HG03108 (cell line): ENCODE data around the gene SKOR1.

Experiments
- ATAC-seq: cut with Tn5 transposase; IDR thresholded peaks from one replicate; pipeline ENCODE4 v1.9.1; 2021; ENCODE audit warnings: moderate library complexity; ENCODE audit not compliant: unreplicated experiment

SKOR1 gene

DNA sequence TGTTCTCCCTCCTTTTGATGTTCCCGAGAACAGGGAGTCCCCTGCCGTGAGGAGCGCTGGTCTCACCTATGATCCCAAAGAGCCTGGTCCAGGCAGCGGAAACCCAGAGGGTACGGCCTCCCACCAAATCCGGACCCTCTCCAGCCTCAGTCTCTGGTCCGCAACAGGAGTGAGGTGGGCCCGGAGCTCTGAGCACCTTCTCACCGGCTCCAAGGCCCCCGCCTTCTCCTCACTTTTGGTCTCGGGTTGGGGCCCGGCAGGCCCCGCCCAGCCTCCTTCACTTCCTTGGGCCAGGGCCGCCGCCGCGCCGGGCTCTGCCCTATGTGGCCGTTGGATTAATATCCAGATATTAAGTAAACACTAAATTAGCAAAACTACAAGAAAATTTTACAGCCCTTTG, 5.7 kb upstream of the SKOR1 start:
- ATAC-seq = no peak

DNA sequence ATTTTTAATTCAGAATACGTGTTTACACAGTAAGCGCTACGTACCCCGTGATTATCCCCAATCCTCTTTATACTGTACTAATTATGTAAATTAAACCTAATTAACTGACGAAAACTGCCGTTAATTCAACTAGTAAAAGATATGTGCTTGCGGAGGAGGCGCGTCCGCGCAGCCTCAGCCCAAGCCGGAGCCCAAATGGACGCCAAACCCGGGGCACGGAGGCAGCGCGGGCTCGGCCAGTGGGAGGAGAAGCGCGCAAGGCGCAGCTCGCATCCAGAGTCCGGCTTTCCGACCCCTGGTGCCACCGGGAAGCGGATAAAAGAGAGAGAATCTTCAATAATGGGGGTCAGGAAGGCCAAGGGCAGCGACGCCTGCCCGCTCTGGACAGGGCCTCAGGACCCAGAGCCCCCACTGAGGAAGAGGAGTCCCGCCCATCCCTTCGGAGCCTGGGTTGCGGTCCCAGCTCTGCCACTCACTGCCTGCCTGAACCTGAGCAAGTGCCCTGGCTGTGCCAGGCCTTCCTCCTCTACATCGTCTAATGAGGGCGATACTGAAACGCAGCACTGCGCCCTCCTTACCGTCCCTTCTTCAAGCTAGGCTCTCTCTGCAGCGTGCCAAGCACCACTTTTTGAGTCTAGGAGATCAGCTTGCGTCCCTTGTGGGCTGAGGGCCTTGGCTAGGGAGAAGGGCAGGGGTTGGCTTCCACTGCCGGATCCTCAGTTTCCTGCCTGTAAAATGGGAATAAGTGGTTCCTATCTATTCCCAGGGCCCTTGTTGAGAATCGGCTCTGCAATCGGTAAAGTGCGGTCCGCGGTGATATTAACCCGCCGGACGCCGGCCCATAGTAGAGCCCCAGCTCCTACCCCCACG, 5.0 kb upstream of the SKOR1 start:
- ATAC-seq = no peak

DNA sequence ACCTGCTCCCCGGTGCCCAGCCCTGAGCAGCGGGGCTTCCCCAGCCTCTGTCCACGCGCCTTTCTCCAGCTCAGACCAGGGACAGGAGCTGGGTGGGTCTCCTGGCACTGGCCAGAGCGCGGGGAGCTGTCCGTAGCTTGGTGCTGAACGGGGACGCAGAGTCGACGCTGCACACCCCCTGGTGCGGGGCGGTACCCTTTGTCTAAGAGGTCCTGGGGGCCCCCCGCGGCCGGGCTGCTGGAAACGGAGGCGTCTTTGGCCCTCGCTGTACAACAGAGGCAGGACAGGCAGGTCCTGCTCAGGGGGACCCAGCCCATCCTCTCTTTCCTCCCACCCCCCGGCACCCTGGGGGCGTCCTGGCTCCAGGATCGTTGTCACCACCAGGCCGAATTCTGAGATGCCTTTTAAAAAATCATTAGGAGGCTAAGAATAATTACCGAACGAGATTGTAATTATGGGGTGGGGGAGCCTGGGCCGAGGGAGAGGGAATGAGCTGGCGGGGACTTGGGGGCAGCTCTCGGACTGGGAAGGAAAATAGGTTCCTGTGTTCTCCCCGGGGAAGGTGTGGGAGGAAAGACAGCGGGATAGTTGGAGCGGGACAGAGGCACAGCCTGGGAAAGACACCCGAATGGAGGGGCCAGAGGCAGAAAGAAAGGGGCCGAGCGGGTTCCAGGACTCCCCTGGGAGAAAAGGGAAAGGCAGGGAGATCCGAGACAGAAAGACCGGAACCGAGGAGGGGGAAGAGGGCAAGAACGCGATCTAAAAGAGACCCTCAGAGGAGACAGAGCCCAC, 4.1 kb upstream of the SKOR1 start:
- no peak for ATAC-seq

DNA sequence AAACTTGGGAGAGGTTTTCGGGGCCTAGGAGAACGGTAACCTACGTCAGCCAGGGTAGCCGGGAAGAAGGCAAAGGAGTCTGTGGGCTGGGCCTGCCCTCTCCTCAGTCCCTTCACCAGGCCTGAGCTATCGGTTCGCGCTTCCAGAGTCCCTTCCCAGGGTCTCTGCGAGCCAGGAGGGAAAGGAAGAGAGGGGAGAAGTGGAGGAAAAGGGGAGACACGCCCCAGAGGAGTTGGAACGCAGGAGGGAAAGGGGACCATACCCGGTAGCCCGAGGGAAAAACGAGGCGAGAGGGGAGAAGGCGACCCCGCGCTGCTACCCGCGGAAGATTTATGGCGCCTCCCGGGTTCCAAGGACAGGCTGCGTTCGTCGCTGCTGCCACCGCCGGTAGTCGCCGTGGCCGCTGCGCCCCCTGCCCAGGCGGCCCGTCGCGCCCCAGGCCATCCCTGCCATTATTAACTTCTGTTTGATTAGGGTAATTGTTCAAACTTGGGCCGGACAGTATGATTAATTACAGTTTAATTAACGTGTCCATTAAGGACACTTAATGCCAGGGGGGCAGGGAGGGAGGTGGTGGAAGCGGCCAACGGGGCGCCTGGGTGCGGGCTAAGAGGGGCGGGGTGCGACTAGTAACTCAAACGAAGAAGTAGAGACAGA, 3.4 kb upstream of the SKOR1 start:
- ATAC-seq = no peak

DNA sequence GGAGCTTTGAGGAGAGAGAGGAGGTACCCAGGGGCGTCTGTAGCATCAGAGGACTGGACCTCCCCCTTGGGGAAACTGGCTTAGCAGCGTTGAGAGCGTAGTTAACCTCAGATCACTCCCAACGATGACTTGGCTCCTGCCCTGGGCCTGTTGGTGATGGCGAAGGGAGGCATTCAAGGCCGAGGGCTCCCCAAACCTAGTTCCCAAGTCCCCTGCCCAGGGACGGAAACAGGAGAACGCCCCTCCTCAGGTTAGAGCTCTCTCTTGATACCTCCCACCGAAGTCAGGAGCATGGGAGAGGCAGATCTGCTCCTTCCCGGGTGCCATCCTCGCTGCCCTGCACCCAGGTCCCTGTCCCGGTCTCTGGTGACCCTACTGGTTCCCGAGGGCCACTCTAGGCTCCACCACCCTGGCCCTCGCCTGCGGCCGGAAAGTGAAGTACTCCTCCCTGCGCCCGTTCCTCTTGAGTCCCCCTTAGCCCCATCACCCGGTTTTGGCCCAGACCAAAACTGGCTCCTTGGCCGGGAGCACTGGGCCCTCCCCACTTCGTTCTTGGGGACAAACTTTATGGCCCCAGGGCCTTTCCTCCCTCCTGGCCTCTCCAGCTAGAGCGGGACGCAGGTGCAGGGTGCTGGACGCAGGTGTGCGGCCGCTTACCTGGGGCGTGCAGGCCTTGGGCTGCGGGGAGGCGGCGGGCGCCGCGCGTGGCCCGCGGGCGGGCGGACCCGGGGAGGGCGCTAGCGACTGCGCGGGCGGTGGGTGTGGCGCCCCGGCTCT, 2.6 kb upstream of the SKOR1 start:
- ATAC-seq = no peak

DNA sequence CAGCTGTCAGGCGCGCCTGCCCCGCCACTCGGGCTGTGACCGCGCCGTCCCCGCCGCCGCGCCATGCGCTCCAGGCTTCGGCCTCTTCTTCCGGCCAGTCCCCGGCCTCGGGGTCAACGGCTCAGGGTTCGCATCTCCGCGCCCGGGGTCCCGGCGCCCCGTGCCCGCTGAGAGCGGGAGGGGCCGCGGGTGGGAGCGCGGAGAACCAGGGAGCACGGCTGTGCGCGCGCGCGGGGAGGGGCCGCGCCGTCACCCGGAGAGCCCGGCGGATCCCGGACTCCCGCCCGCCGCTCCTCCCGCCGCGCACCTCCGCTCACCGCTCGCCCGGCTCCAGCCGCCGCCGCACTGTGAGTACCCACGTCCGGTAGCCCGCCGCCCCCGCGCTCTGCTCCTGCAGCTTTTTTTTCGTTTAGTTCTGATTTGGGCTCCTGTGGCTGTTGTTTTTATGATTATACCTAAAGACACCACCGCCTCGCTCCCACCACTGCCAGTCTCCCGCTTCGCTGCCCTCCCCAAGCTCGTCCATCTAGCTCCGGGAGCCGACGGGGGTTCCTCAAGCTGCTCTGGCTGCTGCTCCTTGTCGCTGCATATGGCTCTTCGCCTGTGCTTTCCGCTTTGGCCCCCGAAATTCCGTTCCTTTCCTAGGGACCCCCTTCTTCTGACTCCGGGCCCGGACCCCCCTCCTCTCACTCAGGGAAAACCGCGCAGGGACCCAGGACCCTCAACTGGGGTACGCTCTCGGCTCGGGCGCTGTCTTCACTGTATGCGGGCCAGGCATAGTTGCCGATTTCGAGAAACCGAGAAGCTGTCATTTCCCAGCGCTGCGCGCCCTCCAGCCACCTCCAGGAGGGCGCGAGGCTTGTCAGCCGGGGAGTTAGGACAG, 1.8 kb upstream of the SKOR1 start:
- no peak for ATAC-seq

DNA sequence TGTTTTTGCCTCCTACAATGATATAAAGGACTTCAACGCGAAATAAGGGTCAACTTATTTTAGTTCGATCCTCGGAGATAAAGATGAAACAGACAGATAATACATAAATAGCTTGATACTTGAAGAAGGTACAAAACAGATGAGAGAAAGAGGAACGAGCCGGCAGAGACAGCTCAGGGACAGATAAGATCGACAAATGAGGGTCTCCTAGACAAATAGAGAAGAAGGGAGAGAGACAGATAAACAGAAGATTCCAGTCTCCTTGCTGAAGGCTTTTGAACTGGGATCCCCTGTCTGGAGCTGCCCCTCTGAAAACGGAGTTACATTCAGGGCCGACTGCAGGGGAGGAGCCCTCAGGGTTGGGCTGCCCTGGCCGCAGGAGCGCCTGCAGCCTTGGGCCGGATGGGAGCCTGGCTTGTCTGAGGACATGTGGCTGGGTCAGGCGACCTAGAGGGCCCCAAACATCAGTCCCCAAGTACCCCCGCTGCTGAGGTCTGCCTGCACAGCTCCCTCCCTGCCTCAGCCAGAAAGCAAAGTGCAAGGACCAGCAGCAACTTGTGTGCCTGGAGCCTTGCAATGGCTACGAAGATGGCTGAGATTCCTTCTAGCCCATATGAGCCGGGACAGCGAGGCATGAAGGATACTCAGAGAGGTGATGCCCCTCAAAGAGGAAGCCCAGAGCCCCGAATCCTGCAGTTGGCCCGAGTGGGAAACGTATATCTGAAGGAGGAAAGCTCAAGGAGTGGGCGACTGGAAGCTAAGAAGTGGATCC, 926 bp upstream of the SKOR1 start:
- ATAC-seq = no peak

DNA sequence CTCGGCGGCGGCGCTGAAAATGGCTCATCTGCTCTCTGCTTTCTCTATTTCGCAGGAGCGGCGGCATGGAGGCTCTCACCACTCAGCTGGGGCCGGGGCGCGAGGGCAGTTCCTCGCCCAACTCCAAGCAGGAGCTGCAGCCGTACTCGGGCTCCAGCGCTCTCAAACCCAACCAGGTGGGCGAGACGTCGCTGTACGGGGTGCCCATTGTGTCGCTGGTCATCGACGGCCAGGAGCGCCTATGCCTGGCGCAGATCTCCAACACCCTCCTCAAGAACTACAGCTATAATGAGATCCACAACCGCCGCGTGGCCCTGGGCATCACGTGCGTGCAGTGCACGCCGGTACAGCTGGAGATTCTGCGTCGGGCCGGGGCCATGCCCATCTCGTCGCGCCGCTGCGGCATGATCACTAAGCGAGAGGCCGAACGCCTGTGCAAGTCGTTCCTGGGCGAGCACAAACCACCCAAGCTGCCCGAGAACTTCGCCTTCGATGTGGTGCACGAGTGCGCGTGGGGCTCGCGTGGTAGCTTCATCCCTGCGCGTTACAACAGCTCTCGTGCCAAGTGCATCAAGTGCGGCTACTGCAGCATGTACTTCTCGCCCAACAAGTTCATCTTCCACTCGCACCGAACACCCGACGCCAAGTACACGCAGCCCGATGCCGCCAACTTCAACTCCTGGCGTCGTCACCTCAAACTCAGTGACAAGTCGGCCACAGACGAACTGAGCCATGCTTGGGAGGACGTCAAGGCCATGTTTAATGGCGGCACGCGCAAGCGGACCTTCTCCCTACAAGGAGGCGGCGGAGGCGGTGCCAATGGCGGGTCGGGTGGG, 790 bp downstream of the SKOR1 start:
- no peak for ATAC-seq

DNA sequence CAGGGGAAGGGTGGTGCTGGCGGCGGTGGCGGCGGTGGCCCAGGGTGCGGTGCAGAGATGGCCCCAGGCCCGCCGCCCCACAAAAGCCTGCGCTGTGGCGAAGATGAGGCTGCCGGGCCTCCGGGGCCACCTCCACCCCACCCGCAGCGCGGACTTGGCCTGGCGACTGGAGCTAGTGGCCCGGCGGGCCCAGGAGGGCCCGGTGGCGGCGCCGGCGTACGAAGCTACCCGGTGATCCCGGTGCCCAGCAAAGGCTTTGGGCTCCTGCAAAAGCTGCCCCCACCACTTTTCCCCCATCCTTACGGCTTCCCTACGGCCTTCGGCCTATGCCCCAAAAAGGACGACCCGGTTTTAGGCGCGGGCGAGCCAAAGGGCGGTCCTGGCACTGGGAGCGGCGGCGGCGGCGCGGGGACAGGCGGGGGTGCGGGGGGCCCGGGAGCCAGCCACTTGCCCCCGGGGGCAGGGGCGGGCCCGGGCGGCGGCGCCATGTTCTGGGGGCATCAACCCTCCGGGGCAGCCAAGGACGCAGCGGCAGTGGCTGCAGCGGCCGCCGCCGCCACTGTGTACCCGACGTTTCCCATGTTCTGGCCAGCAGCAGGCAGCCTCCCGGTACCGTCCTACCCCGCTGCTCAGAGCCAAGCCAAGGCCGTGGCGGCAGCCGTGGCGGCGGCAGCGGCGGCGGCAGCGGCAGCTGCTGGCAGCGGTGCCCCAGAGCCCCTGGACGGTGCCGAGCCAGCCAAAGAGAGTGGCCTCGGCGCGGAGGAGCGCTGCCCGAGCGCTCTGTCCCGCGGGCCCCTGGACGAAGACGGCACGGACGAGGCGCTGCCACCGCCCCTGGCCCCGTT, 1.6 kb downstream of the SKOR1 start:
- ATAC-seq = no peak

DNA sequence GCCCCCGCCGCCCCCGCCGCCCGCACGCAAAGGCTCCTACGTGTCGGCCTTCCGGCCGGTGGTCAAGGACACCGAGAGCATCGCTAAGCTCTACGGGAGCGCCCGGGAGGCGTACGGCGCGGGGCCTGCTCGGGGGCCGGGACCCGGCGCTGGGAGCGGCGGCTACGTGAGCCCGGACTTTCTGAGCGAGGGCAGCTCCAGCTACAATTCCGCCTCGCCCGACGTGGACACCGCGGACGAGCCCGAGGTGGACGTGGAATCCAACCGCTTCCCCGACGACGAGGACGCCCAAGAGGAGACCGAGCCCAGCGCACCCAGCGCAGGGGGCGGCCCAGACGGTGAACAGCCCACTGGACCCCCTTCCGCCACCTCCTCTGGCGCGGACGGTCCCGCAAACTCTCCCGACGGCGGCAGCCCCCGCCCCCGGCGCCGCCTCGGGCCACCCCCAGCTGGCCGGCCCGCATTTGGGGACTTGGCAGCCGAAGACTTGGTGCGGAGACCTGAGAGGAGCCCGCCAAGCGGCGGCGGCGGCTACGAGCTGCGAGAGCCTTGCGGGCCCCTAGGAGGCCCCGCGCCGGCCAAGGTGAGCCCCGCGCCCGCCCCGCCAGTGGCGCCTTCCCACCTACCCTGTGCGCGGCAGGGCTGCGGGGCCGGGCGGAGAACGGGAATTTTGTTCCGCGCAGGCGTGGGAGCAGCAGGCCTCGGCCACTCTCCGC, 2.4 kb downstream of the SKOR1 start:
- ATAC-seq = no peak

DNA sequence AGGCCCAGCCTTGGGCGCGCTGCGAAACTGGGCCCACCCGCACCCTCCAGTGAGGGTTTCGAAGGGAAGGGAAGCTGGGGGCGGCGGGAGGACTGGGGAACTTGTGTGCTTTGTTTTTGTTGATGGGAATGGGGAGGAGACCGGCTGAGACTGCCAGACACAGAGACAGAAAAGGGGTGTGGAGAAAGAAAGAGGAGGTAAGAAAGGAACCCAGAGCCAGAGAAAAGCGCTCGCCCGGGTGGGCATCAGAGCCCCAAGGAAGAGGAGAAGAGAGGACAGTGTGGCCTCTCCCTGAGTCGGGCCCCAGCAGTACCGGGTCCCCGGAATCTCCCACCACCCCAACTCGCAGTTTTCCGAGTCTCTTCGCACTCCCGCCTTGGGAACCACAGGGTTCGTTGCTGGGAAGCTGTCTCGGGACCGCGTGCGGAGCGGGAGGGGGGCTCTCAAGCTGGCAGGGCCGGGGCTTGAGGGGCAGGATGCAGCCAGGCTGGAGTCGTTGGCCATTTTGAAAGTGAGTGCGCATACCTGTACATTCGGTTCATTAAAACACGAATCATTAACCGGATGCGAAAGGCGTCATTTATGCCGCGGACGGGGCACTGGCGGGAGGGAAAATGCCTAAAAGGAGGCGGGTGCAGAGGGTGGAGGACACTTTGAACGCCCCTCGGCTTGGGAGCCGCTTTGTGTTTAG, 3.1 kb downstream of the SKOR1 start:
- ATAC-seq = no peak

DNA sequence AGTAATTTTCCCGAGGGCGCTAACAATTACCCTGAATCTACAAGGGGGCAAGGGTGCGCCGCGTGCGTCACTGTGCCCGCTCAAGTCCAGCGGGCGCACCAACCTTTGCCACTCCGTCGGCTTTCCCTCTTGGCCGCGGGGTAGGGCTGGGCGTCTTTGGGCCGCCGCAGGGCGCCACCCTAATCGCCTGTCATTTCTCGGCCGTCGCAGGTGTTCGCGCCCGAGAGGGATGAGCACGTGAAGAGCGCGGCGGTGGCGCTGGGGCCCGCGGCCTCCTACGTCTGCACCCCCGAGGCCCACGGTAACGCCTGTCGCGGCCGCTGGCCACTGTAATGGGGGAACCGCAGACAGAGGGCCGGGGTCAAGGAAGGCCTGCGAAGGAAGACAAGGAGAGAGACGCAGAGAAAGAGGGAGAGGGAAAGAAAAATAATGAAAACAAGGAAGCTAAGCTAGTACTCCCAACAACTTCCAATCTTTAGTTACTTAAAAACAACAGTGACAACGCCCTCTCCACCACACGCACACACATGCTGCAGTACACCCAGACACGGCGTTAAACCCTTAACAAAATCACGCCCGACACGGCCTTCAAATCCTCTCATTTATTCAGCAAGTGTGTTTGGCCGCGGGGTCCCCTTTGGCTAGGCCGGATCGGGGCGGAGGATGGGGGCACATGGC, 3.8 kb downstream of the SKOR1 start:
- no peak for ATAC-seq

DNA sequence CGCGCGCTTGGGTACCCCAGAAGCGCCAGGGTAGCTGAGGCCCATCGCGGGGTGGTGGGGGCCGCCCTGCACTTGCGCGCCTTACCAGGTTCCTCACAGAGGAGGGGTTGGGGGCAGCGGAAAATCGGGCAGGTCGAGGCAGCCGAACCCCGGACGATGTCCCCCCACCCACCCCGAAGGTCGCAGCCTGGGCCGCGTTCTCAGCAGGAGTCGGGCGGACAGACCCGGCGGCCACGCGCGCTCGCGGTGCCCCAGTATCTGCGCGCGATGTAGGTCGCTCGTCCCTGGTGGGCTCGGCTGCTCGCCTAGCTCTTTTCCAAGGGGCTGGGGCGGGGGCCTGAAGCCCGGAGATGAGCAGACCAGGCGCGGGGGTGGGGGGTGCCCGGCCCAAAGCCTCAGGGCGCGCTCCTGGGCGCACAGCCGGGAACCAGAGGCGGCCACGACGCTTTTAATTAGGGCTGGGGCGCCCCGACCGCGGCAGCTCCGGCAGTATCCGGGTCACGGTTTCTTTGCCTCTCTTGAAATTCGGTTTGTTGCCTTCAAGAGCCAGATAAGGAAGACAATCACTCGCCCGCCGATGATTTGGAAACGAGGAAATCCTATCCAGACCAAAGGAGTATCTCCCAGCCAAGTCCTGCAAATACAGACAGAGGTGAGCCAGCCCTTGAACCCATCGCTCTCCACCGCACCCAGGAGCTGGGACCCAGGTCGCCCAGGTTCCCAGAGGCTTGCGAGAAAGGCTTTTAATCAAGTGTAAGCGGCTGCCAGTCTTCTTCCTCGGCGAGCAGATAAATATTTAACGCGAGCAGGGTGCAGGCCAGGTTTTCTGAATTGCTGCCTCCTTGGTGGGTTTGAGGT, 4.6 kb downstream of the SKOR1 start:
- ATAC-seq = no peak

DNA sequence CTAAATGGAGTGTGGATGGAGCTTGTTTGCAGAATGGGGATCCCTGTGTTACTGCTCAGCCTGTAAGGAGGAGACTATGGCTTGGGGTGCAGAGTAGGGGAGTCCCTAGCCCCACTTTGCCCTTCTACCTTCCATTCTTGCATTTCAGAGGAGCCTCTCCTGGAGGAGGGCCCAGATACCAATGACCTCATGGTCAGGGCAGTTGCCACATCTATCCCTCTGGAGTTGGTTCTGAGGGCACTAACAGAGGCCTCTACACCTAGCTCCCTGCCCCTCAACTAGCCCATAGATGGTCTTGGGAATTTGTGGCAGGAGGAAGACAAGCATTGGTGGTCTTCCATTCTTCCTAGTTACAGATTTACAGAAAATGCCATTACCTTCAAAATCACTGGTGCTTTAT, 6.1 kb downstream of the SKOR1 start:
- no peak for ATAC-seq
